Activated CD8-positive, alpha-beta memory T cell treated with anti-CD3 and anti-CD28 coated beads, Interleukin-2, amount 10 ng/mL, durations not matched to agents 7 days and 5 days (primary cell): Measurements from ENCODE around the gene SNAPC3. TPM values are rescaled to one million over a fixed set of nuclear protein-coding genes. Genes with fewer than 3 reads are reported as not detected.
"Not testable (repeated sequence)": the region's sequence is repeated elsewhere in the genome, so short reads cannot be mapped to it uniquely, and the experiment has no call there.

Experiments used
- ATAC-seq: fragments of 150-1000 bp; cut with Tn5 transposase; one replicate; pipeline ENCODE4 v1.10.0; 2021; ENCODE audit warnings: moderate library complexity
- CTCF ChIA-PET: fragments of 350-600 bp; sonication (Branson Sonifier 250); formaldehyde crosslinking; loops from one replicate; lab custom pipeline; 2021; ENCODE audit warnings: antibody characterized with exemption; lab: Charles Lee
- DNase-seq: peaks from one replicate; pipeline ENCODE4 v3.0.0-alpha.2; 2020
- H3K27ac Mint-ChIP-seq: one replicate; pipeline ENCODE4 v1.8.0; 2021; ENCODE audit warnings: mild to moderate bottlenecking, mixed read lengths
- H3K27me3 Mint-ChIP-seq: one replicate; pipeline ENCODE4 v1.8.0; 2021; ENCODE audit warnings: mixed read lengths
- H3K36me3 Mint-ChIP-seq: one replicate; pipeline ENCODE4 v1.8.0; 2021; ENCODE audit warnings: mild to moderate bottlenecking, mixed read lengths
- H3K4me1 Mint-ChIP-seq: one replicate; pipeline ENCODE4 v1.8.0; 2021; ENCODE audit warnings: mixed read lengths
- H3K4me3 Mint-ChIP-seq: one replicate; pipeline ENCODE4 v1.8.0; 2021; ENCODE audit warnings: mild to moderate bottlenecking, moderate library complexity, mixed read lengths
- H3K9me3 Mint-ChIP-seq: one replicate; pipeline ENCODE4 v1.8.0; 2022; ENCODE audit warnings: low read depth, mixed read lengths
- total RNA-seq, 2 experiments: library from RNA; stranded (reverse); gene quantifications; one replicate each; pipeline ENCODE4 v1.2.3, GENCODE V29; 2021

Gene SNAPC3
- total RNA-seq, 2 experiments from 2014 or later = 27.4 to 30.1 TPM

DNA sequence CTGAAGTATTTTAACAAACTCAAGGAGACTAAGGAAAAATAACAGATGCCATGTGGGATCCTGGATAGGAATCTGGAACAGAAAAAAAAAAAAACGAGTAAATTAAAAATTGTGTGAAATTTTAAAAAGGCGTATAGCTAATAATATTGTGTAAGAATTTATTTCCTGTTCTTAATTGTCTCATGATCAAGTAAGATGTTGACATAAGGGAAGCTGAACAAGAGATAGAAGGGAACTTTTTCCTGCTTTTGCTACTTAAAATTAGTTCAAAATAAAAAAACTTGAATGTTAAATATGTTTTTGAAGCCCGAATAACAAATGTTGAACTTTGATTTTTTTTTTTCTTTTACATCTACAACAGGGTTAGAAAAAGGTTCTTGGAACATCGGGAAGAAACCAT, 10.5 kb downstream of the SNAPC3 start:
- no peaks in the 10 kb centered on the region for H3K27me3 Mint-ChIP-seq
- H3K4me1 Mint-ChIP-seq = peaks cover 27% of the 10 kb centered on the region
- DNase-seq (no peak), ATAC-seq (no peak)
- peaks cover 50% of the 10 kb centered on the region for H3K36me3 Mint-ChIP-seq
- no peak overlapping the region for H3K4me3 Mint-ChIP-seq
- no peaks in the 10 kb centered on the region for H3K9me3 Mint-ChIP-seq
- CTCF ChIA-PET = interaction anchor here (1.1 kb wide), 1 partner anchor 9 kb away, joined by 3 read pairs; no protein-coding TSS in a partner anchor
- no peak overlapping the region for H3K27ac Mint-ChIP-seq

DNA sequence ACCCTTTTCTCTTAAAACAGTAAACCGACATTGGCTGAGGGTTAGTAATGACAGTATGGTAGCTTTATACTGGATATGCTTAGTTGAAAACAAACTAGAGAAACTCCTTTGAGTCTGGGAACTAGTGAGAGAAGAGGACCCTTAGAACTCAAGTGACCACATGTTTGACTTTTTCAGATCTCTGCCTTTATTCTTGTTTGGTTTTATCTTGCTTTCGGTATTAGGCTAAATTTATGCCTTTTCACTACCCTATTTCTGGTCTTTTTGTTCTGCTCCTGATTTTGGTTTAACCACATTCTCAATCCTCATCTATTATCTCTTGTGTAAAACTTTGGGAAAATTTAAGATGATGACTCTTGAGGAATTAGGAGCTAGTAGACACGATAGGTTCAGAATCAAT, 11.0 kb downstream of the SNAPC3 start:
- Mint-ChIP-seq H3K4me1 (peaks cover 27% of the 10 kb centered on the region), H3K36me3 (peaks cover 51% of the 10 kb centered on the region), H3K27me3 (no peaks in the 10 kb centered on the region), H3K9me3 (no peaks in the 10 kb centered on the region), H3K27ac (no peak overlapping the region), H3K4me3 (no peak overlapping the region)
- ATAC-seq (no peak), DNase-seq (no peak)
- CTCF ChIA-PET = interaction anchor here (1.1 kb wide), 1 partner anchor 9 kb away, joined by 3 read pairs; no protein-coding TSS in a partner anchor

DNA sequence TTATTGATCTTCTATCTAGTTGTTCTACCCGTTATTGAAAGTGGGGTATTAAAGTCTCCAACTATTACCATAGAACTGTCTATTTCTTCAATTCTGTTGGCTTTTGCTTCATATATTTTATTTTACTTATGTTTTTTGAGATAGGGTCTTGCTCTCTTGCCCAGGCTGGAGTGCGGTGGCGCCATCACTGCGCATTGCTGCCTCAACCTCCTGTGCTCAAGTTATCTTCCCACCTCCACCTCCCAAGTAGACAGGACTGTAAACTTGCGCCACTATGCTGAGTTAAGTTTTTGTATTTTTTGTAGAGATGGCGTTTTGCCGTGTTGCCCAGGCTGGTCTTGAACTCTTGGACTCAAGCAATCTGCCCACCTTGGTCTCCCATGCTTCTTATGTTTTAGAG, 16.2 kb downstream of the SNAPC3 start:
- H3K4me1 Mint-ChIP-seq = peaks cover 9% of the 10 kb centered on the region
- CTCF ChIA-PET = no interaction called here
- H3K9me3 Mint-ChIP-seq = no peaks in the 10 kb centered on the region
- no peak overlapping the region for H3K27ac Mint-ChIP-seq
- no peaks in the 10 kb centered on the region for H3K27me3 Mint-ChIP-seq
- H3K4me3 Mint-ChIP-seq = no peak overlapping the region
- no peak for DNase-seq
- H3K36me3 Mint-ChIP-seq = peaks cover 74% of the 10 kb centered on the region
- ATAC-seq = no peak

DNA sequence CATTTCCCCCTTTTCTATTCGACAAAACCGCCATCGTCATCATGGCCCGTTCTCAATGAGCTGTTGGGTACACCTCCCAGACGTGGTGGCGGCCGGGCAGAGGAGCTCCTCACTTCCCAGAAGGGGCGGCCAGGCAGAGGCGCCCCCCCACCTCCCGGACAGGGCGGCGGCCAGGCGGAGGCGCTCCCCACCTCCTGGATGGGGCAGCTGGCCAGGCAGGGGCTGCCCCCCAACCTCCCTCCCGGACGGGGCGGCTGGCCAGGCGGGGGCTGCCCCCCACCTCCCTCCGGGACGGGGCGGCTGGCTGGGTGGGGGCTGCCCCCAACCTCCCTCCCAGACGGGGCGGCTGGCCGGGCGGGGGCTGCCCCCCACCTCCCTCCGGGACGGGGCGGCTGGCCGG, 19.2 kb downstream of the SNAPC3 start:
- H3K4me1 Mint-ChIP-seq, H3K9me3 Mint-ChIP-seq, H3K4me3 Mint-ChIP-seq, ATAC-seq, CTCF ChIA-PET, H3K27me3 Mint-ChIP-seq, H3K27ac Mint-ChIP-seq, DNase-seq: not testable (repeated sequence)
- H3K36me3 Mint-ChIP-seq = peaks cover 74% of the 10 kb centered on the region

DNA sequence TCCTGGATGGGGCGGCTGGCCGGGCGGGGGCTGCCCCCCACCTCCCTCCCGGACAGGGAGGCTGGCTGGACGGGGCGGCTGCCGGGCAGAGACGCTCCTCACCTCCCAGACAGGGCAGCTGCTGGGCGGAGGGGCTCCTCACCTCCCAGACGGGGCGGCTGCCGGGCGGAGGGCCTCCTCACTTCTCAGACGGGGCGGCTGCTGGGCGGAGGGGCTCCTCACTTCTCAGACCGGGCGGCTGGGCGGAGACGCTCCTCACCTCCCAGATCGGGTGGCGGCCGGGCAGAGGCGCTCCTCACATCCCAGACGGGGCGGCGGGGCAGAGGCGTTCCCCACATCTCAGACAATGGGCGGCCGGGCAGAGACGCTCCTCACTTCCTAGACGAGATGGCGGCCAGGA, 19.6 kb downstream of the SNAPC3 start:
- H3K36me3 Mint-ChIP-seq = peaks cover 78% of the 10 kb centered on the region
- H3K4me3 Mint-ChIP-seq, H3K27ac Mint-ChIP-seq, CTCF ChIA-PET, H3K9me3 Mint-ChIP-seq, DNase-seq, ATAC-seq, H3K4me1 Mint-ChIP-seq, H3K27me3 Mint-ChIP-seq: not testable (repeated sequence)

DNA sequence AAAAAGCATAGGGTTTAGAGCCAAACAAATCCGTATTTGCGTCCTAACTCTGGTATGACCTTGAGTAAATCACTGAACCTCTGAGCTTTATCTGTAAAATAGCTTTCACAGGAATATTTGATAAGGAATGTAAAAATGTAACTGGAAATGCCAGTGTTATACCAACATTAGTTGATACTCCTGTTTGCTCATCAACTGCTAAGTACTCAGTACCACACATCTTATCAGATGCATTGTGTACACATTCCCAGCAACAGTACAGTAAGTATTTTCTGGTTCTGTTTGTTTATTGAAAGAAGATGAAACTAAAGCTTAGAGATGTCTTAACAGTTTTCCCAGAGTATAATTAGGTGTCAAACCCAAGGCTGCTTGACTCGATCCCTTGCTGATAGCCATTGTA, 21.5 kb downstream of the SNAPC3 start:
- ATAC-seq (no peak), DNase-seq (no peak)
- H3K9me3 Mint-ChIP-seq = no peaks in the 10 kb centered on the region
- no peaks in the 10 kb centered on the region for H3K27me3 Mint-ChIP-seq
- H3K4me1 Mint-ChIP-seq = no peaks in the 10 kb centered on the region
- no peak overlapping the region for H3K27ac Mint-ChIP-seq
- no peak overlapping the region for H3K4me3 Mint-ChIP-seq
- CTCF ChIA-PET = no interaction called here
- peaks cover 75% of the 10 kb centered on the region for H3K36me3 Mint-ChIP-seq

DNA sequence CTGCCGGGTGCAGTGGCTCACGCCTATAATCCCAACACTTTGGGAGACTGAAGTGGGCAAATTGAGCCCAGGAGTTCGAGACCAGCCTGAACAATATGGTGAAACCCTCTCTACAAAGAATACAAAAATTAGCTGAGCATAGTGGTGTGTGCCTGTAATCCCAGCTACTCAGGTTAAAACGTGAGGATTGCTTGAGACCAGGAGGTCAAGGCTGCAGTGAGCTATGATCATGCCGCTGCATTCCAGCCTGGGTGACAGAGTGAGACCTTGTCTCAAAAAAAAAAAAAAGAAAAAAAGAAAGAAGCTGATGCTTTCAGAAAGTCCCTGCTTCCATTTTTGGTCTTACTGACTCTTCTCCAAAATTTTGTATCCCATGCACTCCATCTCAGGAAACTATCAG, 31.3 kb downstream of the SNAPC3 start:
- Mint-ChIP-seq H3K36me3 (peaks cover 37% of the 10 kb centered on the region), H3K4me1 (no peaks in the 10 kb centered on the region), H3K27me3 (no peaks in the 10 kb centered on the region), H3K9me3 (no peaks in the 10 kb centered on the region), H3K27ac (no peak overlapping the region), H3K4me3 (no peak overlapping the region)
- ATAC-seq (no peak), DNase-seq (no peak)
- CTCF ChIA-PET = no interaction called here

DNA sequence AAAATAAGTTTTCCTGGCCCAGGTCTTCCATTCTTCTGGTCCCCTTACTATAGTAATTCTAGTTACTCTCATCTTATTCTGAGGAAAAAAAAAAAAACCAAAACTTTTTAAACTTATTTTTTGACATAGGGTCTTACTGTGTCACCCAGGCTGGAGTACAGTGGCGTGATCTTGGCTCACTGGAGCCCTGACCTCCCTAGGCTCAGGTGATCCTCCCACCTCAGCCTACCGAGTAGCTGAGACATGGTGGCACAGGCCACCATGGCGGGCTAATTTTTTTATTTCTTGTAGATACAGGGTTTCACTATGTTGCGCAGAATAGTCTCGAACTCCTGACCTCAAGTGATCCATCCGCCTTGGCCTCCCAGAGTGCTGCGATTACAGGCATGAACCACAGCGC, 38.4 kb downstream of the SNAPC3 start:
- Mint-ChIP-seq H3K27me3 (no peaks in the 10 kb centered on the region), H3K4me3 (no peak overlapping the region), H3K27ac (no peak overlapping the region), H3K9me3 (no peaks in the 10 kb centered on the region), H3K36me3 (peaks cover 43% of the 10 kb centered on the region), H3K4me1 (no peaks in the 10 kb centered on the region)
- ATAC-seq (no peak), DNase-seq (no peak)
- CTCF ChIA-PET = no interaction called here

DNA sequence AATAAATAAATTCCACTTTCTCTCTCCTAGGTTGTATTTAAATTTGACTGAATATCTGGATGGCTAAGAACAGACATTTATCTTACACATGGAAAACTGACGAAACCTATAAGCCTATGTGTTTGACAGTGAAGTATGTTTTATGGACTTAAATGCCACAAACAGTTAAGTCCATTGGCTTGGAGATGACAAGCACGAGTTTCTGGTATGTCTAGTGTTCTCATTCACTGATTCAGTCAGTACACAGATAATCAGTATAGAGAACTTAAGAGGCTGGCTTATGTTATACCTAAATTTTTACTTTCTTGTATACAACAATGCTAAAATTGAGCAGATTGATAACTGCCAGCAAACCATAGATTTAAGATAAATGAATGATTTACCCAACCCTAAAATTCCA, 38.9 kb downstream of the SNAPC3 start:
- H3K27ac Mint-ChIP-seq = no peak overlapping the region
- H3K4me3 Mint-ChIP-seq = no peak overlapping the region
- CTCF ChIA-PET = interaction anchor here (1.2 kb wide), 1 partner anchor 80 kb away, joined by 3 read pairs; no protein-coding TSS in a partner anchor
- no peaks in the 10 kb centered on the region for H3K9me3 Mint-ChIP-seq
- H3K4me1 Mint-ChIP-seq = peaks cover 1% of the 10 kb centered on the region
- no peak for ATAC-seq
- no peaks in the 10 kb centered on the region for H3K27me3 Mint-ChIP-seq
- H3K36me3 Mint-ChIP-seq = peaks cover 45% of the 10 kb centered on the region
- DNase-seq = no peak

DNA sequence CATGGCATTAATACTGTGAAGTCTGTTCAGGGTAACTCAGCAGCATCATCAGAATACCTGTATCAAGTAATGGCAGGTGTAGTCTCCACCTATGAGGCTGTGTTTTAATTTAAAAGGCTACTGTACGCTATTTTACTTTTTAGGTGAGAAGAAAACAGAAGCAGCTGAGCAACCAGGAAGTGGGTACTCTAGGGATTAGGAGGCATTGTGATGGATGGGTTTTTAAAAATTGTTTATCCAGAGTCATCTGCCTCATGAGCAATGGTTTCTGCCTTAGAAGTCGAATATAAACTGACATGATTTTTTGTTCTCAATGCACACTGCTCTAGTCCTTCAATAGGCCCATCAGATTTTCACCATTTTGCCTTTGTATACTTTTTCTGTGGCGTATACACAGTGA, 45.5 kb downstream of the SNAPC3 start:
- H3K27me3 Mint-ChIP-seq = no peaks in the 10 kb centered on the region
- CTCF ChIA-PET = interaction anchor here (1.3 kb wide), 1 partner anchor 170 kb away, joined by 3 read pairs; no protein-coding TSS in a partner anchor
- peaks cover 7% of the 10 kb centered on the region for H3K4me1 Mint-ChIP-seq
- H3K9me3 Mint-ChIP-seq = no peaks in the 10 kb centered on the region
- H3K27ac Mint-ChIP-seq = no peak overlapping the region
- no peak overlapping the region for H3K4me3 Mint-ChIP-seq
- no peak for ATAC-seq
- peaks cover 53% of the 10 kb centered on the region for H3K36me3 Mint-ChIP-seq
- DNase-seq = no peak

DNA sequence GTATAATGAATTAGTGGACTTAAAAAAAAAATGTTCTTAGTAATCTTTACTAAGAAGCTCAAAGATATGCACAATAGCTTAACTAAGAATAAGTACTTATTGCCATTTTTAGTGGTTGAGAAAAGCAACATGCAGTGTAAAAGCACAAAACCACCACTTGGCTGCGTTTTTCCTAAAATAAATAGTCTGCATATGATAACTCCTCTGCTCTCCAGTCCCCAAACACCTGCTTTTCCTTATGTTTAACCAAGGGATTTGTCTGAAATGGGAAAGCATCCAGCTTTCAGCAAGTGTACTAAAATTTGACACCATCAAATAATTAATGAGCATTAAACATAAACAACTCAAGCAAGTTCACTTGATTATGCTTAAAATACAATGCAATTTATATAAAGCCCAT, 46.7 kb downstream of the SNAPC3 start:
- Mint-ChIP-seq H3K4me1 (peaks cover 8% of the 10 kb centered on the region), H3K9me3 (no peaks in the 10 kb centered on the region), H3K4me3 (no peak overlapping the region), H3K36me3 (peaks cover 60% of the 10 kb centered on the region), H3K27ac (no peak overlapping the region), H3K27me3 (no peaks in the 10 kb centered on the region)
- CTCF ChIA-PET = interaction anchor here (0.8 to 1.3 kb wide), 2 partner anchors 42 to 171 kb away, joined by 3 read pairs; partner anchors contain the start of gene PSIP1
- DNase-seq (no peak), ATAC-seq (no peak)

DNA sequence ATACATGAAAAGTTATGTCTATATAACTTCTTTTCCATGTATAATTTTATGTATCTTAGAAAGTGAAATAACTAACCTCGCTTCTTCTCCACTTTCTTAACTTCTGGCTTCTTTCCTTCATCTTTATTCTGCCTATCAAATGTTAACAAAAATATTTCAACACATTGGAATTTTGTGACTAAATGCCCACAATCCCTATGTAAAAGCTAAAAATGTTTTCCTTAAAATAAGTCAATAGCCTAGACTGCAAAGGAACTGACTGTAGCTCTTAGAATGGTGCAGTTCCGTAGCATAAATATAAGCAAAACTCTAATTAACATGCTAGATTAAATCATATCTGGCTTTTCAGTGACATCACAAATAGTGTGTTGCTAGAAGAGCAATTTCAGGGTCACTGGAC, 47.2 kb downstream of the SNAPC3 start:
- H3K36me3 Mint-ChIP-seq = peaks cover 58% of the 10 kb centered on the region
- H3K4me3 Mint-ChIP-seq = no peak overlapping the region
- H3K4me1 Mint-ChIP-seq = peaks cover 8% of the 10 kb centered on the region
- no peaks in the 10 kb centered on the region for H3K9me3 Mint-ChIP-seq
- H3K27me3 Mint-ChIP-seq = no peaks in the 10 kb centered on the region
- H3K27ac Mint-ChIP-seq = no peak overlapping the region
- CTCF ChIA-PET = interaction anchor here (0.8 kb wide), 1 partner anchor 41 kb away, joined by 3 read pairs; the partner anchor contains the start of gene PSIP1
- ATAC-seq = no peak
- no peak for DNase-seq

DNA sequence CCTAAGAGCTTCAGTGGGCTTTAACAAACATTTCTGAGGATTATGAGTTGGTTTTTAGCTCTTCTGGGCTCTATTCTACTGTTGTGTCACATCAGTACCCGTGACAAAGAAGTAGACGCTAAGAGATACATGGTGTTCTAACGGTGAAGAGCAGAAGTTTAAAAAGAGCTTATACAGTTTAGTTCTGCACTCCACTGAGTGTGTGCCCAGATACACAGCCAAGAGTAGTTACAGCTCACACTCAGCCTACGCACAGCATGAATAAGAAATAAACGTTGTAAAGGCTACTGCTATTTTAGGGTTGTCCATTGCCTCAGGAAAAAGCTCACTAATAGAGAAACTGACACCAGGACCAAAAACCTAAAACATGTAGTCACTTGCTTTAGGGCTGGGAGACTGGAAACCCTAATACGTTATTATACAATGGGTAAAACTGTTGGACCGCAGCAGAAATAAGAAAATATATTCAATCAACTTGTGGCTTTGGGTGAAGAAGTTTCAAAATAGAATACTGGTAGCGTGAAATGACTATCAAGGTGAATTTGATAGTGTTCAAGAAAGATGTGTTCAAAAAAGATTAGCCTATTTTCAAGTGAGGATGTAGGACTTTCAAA, 53.4 kb downstream of the SNAPC3 start:
- H3K4me1 Mint-ChIP-seq = peaks cover 4% of the 10 kb centered on the region
- H3K9me3 Mint-ChIP-seq = no peaks in the 10 kb centered on the region
- no peaks in the 10 kb centered on the region for H3K27me3 Mint-ChIP-seq
- ATAC-seq (no peak), DNase-seq (no peak)
- no peak overlapping the region for H3K4me3 Mint-ChIP-seq
- peaks cover 43% of the 10 kb centered on the region for H3K36me3 Mint-ChIP-seq
- CTCF ChIA-PET = interaction anchor here (1.3 kb wide), 1 partner anchor 12 kb away, joined by 3 read pairs; no protein-coding TSS in a partner anchor
- no peak overlapping the region for H3K27ac Mint-ChIP-seq

DNA sequence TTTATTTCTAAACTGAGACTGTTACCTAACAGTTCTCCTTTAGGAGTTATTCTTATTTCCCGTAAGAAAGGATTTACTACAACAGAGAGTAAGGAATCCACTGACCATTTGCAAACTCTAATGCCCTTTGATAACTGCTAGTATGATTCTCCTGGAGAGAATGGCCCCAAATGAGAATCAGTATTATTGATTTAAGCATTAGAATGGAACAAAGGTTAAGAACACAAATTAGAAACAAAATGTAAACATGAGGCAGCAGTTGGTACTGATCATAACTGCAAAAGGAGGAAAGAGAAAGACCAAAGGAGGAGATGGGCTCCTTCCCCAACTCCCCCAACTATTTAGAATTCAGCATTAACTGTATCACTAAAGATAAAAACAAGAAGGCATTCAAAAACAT, 57.4 kb downstream of the SNAPC3 start:
- H3K27me3 Mint-ChIP-seq = no peaks in the 10 kb centered on the region
- ATAC-seq (no peak), DNase-seq (no peak)
- H3K4me3 Mint-ChIP-seq = no peak overlapping the region
- no peak overlapping the region for H3K27ac Mint-ChIP-seq
- CTCF ChIA-PET = no interaction called here
- H3K36me3 Mint-ChIP-seq = peaks cover 35% of the 10 kb centered on the region
- H3K9me3 Mint-ChIP-seq = no peaks in the 10 kb centered on the region
- peaks cover 4% of the 10 kb centered on the region for H3K4me1 Mint-ChIP-seq
